CD4-positive, alpha-beta T cell treated with Interleukin-15 for 4 hours (primary cell): ENCODE data around the gene PRAMEF17.
"Not testable (repeated sequence)": the region's sequence is repeated elsewhere in the genome, so short reads cannot be mapped to it uniquely, and the experiment has no call there.

Experiments used
- DNase-seq: peaks from one replicate; pipeline ENCODE4 v3.0.0-alpha.2; 2020; ENCODE audit warnings: low spot score

The PRAMEF17 gene, protein sequence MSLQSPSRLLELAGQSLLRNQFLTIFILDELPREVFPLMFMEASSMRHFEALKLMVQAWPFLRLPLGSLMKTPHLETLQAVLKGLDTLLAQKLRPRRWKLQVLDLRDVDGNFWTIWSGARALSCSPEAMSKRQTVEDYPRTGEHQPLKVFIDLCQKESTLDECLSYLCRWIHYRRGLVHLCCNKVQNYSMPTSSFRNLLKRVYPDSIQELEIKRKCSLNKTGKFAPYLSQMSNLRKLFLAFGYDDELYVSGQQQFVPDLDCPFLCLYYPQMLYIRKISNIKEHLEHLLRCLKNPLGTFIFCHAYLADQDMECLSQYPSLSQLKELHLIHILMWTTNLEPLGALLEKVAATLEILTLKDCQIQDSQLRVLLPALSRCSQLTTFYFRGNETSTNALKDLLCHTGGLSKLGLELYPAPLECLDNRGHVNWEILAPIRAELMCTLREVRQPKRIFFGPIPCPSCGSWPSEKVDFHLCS

GRCh38 chr1:13389332-13389731, at the start of gene PRAMEF17:
TSS of gene PRAMEF17 (plus strand) at chr1:13389632. CDS start at chr1:13389658, 26 bp downstream.
- DNase-seq = not testable (repeated sequence)

DNA sequence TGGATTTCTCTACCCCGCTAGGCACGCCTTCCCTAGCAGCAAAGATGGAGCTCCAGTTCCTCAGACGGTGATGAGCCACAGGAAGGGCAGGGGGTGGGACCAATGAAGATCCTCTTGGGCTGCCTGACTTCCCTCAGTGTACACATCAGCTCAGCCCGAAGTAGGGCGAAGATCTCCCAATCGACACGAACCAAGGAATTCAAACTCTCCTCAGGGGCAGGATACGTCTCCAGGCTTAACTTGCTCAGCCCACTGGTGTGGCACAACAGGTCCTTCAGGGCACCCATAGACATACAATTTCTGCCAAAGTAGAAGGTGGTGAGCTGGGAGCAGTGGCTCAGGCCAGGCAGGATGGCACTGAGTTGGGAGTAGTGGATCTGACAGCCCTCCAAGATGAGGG, 46.9 kb upstream of the PRAMEF17 start:
- not testable (repeated sequence) for DNase-seq

DNA sequence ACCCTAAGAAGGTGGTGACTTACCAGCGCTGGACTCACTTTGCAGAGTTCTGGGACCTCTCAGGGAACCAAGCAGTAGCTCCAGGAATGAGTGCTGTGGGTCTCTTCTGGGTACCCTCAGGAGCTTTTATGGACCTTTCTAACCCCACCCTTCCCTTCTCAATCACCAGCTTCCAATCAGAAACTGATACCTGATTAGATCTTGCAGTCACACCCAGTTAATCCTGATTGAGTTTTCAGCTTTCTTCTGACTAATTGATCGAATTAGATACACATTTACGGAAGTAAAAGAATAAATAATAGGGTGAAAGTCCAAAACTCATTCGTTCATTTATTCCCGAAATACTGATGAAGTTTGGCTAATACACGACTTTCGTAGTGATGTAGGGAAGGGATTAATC, 42.4 kb upstream of the PRAMEF17 start, which contains the start of gene PRAMEF14:
PRAMEF14 (minus strand) TSS at position 101 of the 400 bp plus-strand sequence. CDS start 1,820 bp downstream, outside the sequence.
- DNase-seq = not testable (repeated sequence)

- DNase-seq = not testable (repeated sequence)
These were observed 36.0 kb upstream of the PRAMEF17 start for GRCh38 chr1:13353476-13353875.

- DNase-seq = not testable (repeated sequence)
These were observed 35.0 kb upstream of the PRAMEF17 start for GRCh38 chr1:13354475-13354874.

- DNase-seq = peak; percentile 30
These were observed 32.7 kb upstream of the PRAMEF17 start for GRCh38 chr1:13356774-13357173.

GRCh38 chr1:13362364-13362763, 27.1 kb upstream of the PRAMEF17 start:
- DNase-seq = not testable (repeated sequence)

GRCh38 chr1:13364928-13365327, 24.5 kb upstream of the PRAMEF17 start:
- not testable (repeated sequence) for DNase-seq

- not testable (repeated sequence) for DNase-seq
These were observed 22.9 kb upstream of the PRAMEF17 start for GRCh38 chr1:13366536-13366935.

DNA sequence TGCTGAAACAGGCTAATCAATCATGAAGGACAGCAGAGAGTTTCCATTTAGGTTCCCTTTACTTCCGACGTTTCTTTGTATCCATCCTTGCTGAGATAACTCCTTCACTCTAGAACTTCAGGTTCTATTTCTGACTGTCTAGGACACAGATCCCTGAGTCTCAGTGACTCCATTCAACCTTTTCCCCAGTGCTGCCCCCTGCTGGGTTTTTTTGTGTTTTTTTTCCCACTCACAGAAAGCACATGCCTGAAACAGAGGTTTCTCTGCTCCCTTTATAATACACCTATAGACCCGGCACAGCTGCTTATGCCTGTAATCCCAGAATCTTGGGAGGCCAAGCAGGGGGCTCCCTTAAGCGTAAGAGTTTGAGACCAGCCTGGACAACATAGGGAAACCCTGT, 20.9 kb upstream of the PRAMEF17 start:
- DNase-seq = not testable (repeated sequence)

GRCh38 chr1:13378983-13379382, 10.4 kb upstream of the PRAMEF17 start:
- DNase-seq = not testable (repeated sequence)

DNA sequence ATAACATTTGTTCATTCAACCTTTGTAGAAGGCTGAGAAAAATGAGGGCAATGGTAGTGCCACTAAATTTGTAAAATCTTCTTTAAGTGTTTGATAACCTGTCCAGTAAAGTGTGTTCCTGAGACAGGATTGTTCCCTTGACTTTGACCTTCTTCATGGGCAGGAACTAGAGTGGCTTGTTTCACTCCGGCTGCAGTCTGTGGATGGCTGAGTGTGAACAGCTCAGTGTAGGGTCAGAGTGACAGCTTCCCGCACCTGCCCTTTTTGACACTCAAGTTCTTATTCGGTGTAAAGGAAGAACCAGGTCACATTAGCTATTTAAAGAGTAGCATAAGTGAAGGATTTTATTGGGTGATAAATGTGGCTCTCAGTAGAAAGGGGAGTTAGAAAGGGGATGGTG, 9.1 kb upstream of the PRAMEF17 start:
- not testable (repeated sequence) for DNase-seq

- DNase-seq = not testable (repeated sequence)
These were observed 3.6 kb downstream of the PRAMEF17 start for GRCh38 chr1:13393004-13393403.

- not testable (repeated sequence) for DNase-seq
These were observed 5.3 kb downstream of the PRAMEF17 start for GRCh38 chr1:13394761-13395160.

GRCh38 chr1:13395311-13395710, 5.9 kb downstream of the PRAMEF17 start:
- DNase-seq = not testable (repeated sequence)

- DNase-seq = no peak
These were observed 18.4 kb downstream of the PRAMEF17 start for GRCh38 chr1:13407811-13408210.

DNA sequence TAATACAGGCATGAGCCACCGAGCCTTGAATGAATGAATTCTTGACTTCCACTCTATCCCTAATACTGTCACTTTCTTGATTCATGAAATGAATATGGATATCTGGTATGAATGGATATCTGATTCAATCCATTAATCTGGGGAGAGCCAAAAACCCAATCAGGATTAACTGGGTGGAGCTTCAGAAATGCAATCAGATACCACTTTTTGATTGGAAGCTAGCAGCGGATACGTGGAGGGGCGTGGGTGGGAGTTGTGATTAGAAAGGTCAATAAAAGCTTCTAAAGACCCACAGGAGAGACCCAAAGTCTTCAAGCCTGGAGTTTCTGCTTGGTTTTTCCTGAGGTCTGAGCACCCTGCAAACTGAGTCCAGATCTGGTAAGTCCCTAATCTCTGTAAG, 20.7 kb downstream of the PRAMEF17 start, which contains the start of gene PRAMEF20:
PRAMEF20 (plus strand) TSS at position 301 of the 400 bp plus-strand sequence. CDS start 5,905 bp downstream, outside the sequence.
- DNase-seq = not testable (repeated sequence)

GRCh38 chr1:13430495-13430894, 41.1 kb downstream of the PRAMEF17 start:
- no peak for DNase-seq

DNA sequence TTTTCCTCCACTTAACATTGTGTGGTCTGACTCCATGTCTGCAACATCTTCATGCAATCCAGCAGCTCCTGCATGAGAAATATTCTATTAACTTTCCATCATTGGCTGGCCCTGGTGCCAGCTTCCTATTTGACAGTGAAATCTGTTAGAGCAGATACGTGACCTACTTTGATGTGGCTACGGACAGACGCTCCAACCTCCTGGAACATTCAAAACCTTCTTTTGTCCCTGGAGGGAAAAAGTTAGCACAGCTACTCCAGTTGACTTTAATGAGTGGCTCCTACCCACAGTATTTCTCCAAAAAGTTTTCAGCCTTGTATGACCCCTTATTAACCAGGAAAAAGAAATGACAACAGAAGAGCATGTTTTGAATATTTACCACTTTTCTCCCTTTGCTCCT, 42.8 kb downstream of the PRAMEF17 start:
- DNase-seq = no peak

GRCh38 chr1:13433694-13434358, 44.4 kb downstream of the PRAMEF17 start:
- DNase-seq = not testable (repeated sequence)

GRCh38 chr1:13435458-13435857, 46.0 kb downstream of the PRAMEF17 start:
- DNase-seq = no peak

DNA sequence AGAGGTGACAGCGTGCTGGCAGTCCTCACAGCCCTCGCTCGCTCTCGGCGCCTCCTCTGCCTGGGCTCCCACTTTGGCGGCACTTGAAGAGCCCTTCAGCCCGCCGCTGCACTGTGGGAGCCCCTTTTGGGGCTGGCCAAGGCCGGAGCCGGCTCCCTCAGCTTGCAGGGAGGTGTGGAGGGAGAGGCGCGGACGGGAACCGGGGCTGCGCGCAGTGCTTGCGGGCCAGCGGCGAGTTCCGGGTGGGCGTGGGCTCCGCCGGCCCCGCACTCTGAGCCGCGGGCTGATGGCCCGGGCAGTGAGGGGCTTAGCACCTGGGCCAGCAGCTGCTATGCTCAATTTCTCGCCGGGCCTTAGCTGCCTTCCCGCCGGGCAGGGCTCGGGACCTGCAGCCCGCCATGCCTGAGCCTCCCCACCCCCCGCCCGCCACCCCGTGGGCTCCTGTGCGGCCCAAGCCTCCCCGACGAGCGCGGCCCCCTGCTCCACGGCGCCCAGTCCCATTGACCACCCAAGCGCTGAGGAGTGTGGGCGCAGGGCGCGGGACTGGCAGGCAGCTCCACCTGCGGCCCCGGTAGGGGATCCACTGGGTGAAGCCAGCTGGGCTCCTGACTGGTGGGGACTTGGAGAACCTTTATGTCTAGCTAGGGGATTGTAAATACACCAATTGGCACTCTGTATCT, 49.8 kb downstream of the PRAMEF17 start:
- not testable (repeated sequence) for DNase-seq
